Activated naive CD4-positive, alpha-beta T cell treated with Interleukin-2 at 50 U/mL for 16 hours (primary cell): Measurements from ENCODE around the gene POLR3C.

Experiments
- DNase-seq: peaks from one replicate; pipeline ENCODE4 v3.0.0-alpha.2; 2020

Gene POLR3C

DNA sequence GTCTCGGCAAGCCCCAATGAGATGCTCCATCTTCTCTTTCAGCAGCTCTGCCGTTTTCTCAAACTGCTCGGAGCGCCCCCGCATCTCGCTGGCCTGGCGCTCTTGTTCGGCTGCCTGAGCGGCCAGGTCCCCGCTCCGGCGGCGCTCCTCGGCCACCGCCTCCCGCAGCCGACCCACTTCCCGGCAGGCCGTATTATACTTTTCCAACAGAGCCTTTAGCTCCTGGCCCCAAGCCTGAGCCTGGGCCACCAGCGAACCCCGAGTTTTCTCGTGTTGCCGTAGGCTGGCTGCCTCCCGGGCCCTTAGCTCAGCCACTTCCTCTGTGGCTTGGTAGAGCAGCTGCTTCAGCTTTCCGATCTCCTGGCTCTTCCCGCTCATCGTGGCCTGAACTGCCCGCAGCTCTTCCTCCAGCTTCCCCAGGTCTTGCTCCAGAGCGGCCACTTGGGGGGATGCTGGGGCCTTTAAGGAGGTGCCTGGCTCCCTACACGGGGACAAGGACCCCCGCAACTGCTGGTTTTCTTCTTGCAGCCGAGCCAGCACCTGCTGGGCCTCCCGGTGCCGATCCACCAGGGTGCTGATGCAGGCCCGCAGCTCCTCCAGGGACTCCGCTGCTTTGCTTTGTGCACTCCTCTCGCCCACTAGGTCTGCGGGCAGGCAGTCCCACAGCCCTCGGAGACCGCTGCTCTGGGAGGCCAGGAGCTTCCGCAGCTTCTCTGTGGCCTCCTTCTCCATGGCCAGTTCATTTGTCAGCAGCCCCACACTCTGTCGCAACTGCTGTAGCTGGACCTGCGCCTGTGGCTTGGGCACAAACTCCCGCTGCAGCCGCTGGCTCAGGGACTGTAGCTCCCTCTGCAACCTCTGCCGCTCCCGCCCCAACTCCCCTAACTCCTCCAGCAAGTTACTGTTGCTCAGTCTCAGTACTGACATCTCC, 48.3 kb downstream of the POLR3C start:
- DNase-seq = peak; percentile 37

DNA sequence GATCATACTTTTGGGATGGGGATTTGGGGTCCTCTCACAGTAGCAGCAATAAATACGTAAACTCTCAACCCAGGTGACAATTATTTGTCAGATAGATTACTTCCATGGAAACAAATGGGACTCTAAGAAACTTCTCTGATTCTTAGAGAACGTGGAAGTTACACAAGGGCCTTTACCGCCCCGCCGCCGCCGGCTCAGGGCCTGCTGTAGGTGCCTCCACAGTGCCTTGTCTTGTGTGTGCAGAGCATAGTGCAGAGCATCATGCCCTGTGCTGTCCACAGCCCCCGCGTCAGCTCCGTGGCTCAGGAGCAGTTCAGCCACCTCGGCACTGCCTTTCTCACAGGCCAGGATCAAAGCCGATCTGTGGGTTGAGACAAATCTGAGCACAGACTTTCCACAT, 50.6 kb downstream of the POLR3C start:
- no peak for DNase-seq

DNA sequence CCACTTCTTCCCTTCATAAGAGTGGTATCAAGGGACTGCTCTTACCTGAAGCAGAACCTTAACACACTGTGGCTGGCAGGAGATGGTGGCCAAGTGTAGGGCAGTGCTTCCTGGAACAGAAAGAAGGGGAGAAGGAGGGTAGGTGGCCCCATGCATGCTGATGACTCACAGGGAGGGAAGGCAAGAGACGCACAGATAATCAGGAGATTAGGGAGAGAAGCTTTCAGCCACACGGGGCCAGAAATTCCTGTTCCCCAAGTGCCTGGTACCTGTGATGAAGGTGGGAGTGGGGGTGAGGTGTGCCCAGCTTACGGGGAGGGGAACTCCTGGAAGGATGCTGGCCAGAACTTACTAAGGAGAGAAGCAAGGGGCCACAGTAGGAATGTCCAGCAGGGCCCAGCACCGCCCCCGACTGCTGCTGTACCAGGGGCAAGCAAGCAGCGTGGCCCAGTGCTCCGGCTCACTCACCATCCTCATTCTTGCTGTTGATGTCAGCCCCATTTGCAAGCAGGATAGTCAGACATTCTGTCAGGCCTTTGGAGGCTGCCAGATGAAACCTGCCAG, 54.0 kb downstream of the POLR3C start:
- DNase-seq = no peak

DNA sequence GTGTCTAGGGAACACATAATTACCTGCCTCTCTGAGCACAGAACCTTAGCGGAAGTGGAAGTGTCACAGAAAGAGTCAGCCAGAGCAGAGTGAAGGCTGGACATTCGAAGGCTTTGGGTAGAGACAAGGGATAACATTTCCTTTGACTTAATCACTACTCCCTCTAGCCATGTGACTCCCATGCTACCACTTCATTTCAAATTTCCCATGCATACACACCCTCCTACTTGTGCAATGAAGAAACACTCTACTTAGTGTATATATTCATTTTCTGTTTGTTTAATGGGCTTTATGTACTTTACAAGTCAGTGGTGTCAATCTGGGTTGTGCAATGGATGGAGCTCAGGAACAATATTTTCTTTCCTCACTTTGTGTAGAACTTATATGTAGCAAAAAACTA, 54.7 kb downstream of the POLR3C start:
- no peak for DNase-seq

DNA sequence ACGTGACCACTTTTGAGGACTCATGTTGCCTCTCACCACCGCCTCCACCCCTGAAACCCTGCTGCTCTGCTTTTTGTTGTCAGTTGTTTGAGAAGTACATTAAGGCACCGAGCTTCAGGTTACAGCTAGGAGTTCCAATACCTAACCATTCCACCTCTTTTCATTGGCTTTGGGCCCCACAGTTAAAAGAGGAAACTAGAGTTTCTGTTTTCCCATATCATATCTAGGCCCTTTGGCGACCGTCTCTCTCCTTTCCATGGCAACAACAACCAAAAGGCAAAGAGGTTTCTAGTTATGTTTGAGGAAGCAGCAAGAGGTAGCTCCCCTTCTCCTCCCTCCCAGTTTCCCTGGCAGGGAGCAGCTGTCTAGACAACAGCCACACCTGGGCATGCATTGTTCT, 55.8 kb downstream of the POLR3C start:
- DNase-seq = no peak

DNA sequence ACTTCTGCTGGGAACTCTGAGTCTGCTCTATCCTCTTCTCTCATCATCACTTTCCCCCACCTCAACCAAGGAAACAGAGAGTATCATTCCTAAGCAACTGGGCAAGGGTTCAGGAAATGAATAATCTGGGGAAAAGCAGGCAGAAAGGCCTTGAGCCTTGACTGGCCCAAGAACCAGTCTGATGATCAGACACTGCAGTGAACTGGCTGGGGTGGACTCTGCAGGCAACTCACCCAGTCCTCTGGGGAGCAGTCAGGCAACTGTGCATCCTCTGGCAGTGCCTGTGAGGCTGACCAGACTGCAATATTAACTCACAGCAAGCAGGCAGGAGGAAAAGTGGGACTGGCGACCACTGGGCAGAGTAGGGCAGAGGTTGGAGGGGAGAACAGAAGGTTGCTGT, 60.7 kb downstream of the POLR3C start:
- no peak for DNase-seq

DNA sequence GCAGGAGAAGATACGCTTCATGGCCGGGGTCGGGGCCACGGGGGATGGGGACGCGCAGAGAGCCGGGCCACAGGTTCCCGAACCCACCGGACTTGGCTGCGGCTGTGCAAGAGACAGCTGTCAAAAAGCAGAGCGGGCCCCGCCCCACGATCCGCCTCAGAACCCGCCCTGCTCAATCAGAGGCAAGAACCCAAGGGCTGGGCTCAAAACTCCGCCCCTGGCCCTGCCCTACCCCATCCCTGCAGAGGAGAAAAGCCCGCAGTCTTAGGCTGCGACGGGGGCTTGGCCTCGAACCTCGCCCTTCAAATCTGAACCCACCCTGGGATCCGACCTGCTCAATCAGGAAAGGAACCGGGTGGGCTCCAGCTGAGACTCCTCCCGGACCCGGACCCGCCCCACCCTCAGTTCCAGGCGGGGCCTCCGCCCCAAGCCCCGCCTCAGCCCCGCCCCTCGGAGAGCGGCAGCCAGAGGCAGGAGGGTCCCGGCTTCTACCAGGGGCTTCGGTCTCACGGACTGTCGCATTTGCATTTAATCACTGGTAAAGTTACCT, 61.8 kb downstream of the POLR3C start, which contains the start of gene ANKRD35:
ANKRD35 (minus strand) TSS at position 129 of the 550 bp plus-strand sequence; CDS start at position 21, 108 bp downstream.
- DNase-seq = peak; percentile 92

DNA sequence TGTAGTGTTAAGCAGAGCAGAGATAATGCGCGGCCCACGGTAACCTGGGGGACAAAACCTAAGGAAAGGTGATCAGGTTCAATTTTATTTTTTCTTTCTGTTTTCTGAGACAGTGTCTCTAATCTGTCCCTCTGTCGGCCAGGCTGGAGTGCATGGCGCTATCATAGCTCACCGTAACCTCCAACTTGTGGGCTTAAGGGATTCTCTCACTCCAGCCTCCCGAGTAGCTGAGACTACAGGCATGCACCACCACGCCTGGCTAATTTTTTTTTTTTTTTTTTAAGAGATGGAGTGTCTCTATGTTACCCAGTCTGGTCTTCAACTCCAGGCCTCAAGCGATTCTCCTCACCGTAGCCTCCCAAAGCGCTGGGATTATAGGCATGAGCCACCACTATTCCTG, 62.4 kb downstream of the POLR3C start:
- DNase-seq = no peak

DNA sequence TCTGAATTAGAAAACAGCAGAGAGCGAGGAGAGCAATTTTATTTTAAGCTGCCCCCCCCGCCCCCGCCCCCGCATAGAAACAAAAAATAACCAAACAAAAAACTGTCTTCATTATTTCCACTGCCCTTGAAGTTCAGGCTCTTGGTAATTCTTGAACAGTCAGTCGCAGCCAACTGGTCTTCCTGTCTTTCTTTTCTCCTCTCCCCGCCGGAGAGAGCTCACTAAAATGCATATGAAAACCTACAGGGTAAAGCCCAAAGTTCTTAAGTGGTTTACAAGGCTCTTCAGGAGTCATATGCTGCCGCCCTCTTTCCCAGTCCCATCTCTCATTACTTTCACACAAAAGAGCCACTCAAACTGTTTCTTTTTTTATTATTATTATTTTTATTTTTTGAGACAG, 62.8 kb downstream of the POLR3C start:
- no peak for DNase-seq

DNA sequence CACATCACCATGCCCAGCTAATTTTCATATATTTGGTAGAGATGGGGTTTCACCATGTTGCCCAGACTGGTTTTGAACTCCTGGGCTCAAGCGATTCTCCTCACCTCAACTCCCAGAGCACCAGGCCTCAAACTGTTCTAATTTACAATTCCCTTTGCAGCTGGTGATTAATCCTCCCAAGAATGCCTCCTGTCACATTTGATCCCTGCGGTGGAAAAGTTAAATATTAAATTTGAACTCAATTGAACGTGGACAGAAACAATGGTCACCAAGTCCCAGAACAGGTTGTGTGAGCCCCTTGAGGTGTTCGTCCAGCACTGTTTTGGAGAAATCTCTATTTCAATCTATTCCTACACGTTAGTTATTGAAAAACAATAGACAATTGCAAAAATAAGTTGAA, 63.6 kb downstream of the POLR3C start:
- DNase-seq = no peak

DNA sequence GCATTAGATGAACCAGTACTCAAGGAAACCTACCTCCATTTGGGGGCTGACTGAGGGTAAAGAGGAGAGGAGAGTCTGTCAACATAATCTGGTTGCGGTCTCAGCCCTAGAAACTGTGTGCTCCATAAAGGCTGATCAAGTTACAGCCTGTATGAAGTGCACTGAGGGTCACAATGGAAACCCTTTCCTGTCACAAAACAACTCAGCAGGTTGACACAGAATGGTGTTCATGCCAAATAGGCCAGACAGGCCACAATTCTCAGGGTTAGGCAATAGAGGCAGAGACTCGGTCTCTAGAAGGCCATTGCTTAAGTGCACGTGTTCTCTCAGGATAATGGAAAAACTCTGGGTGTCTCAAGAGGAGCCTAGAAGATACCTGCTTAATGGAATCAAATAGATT, 65.7 kb downstream of the POLR3C start:
- no peak for DNase-seq

DNA sequence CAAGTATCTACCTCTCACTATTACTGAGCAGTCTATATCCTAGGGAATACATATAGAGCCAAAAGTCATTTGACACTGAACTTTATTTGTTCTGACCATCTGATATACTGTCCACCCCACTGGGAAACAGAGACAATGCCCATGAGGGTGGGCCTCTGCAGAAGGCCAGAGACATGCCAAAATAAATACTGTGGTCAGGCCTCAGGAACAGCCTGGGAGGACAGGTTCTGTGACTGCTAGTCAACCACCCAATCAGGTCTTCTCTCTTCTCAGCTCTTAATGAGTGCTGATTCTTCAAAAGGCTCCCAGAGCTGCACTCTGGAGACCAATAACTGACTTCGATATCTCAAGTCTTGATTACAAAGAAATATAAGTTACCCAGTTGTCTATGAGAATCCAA, 67.1 kb downstream of the POLR3C start:
- no peak for DNase-seq

DNA sequence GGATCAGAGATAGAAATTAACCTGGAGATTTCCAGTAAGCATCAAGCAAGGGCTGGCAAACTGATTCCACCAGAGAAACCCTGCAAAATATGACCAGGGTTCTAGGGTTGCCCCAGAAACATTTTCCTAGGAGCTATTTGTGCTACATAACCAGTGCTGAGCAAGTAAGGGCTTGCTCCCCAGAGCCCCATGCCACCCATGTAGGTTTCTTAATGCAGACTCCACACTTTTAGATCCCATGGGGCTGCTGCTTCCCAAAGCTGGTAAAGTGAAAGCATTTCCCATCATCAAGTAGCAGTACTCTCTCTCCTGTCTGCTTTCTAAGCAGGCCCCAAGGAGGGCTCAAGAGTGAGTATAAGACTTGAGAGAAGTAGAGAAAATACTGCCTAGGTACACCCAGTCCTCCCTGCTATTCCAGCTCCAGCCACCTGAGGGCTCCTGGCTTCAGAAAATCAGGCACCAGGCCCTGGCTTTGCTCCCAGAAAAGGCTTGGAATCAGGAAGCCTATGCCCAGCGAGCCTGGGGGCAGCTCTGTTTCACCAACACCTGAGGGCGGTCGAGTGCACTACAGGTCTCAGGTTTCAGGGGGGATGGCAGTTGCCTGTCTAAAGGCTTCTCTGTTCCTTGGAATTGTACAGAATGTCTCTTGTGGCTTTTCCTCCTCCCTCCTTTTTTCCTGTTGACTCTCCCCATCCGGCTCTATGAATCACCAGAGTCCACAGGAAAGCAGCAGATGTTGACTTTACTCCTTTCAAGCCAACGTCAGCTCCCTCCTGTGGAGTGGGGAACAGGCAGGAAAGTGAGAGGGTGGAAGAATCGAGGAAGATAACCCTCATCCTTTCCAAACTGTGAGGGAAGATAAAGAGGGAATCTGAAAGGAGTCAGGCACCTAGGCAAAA, 67.8 kb downstream of the POLR3C start:
- DNase-seq = peak; percentile 57

DNA sequence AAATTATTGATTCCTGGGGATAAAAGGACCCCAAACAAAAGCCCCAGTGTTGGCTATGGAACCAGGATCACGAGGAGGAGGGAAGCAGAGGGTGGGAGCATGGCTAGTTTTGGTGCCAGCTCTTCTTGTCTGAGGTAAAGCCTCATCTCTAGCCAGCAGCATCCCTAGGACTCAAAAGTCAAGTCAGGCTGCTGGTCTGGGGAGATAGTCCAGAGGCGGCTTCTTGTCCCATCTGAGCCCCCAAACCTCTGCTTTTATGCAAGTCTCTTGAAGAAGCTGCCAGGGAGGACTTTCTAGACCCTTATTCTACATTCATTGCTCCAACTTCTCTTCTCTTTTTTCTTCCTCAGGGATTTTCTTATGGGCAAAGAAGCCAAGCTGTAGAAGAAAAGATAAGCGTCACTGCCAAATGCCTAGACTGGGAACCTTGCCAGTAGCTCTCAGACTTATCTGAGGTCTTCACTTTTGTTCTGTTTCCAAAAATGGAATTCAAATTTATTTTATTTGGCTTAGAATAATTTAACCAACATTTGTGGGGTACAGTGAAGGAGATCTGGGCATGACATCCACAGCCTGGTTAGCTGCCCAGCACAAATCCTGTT, 68.6 kb downstream of the POLR3C start:
- no peak for DNase-seq

DNA sequence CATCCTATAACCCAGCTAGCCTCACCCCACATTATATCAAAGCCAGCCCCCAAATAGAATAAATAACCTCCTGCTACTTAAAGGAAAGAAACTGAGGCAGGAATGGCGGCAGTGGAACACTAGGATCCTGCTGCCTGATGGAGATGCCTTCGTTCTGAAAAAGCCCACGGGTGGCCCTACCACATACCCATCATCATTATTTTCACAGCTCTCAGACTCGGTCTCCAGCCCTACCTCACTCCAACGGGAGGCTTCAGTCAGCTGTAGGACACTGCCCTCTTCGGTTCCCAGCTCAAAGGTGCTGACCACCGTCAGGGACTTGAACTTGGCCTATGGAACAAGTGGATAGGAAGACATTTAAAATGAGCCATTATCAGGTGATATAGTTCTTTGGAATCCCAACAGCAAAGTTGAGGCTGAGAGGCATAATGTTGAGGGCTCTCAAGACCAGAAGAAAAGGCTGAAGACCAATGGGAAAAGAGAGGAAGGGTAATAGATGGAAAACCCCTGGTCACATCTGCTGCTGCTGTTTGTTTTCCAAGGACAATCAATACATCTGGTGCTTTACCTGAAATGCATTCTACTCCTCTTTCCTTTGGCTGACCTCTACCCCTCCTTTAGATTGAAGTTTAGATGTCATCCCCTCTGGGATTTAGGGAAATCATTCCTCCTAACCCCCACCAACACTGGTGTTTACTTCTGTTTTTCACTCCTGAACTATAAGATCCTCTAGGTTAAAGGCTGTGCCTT, 69.5 kb downstream of the POLR3C start:
- DNase-seq = no peak
